Brain microvascular endothelial cell (primary cell): ENCODE measurements around the gene GMPS.
A peak's percentile ranks its signal among the peaks of the same experiment; 100 is the strongest.

Experiments
- DNase-seq: peaks from one replicate; pipeline ENCODE4 v3.0.0-alpha.2; 2020
- H3K27ac ChIP-seq: fragments of 250-450 bp; sonication (Bioruptor Pico); 2 replicates; pipeline ENCODE4 v1.5.1; 2020; ENCODE audit warnings: mild to moderate bottlenecking, moderate library complexity
- H3K27me3 ChIP-seq: fragments of 250-450 bp; sonication (Bioruptor Pico); replicated peaks from 2 replicates; pipeline ENCODE4 v1.5.1; 2020; ENCODE audit warnings: mild to moderate bottlenecking
- H3K36me3 ChIP-seq: fragments of 250-450 bp; sonication (Bioruptor Pico); replicated peaks from 2 replicates; pipeline ENCODE4 v1.5.1; 2020; ENCODE audit warnings: mild to moderate bottlenecking
- H3K4me3 ChIP-seq: 2 replicates; pipeline ENCODE4 v1.5.1; 2011; ENCODE audit warnings: low read depth, mild to moderate bottlenecking, control low read depth, low read length, moderate library complexity
- in situ Hi-C: cut with HindIII; loops from 2 replicates; pipeline ENCODE4 v1.10.0; 2017; ENCODE audit warnings: low sequenced_read_pairs, low pct_ligation_motif_present
- TF ChIP-seq, protein P1 (sequence below): IDR thresholded peaks from 2 replicates; pipeline ENCODE4 v1.5.1; 2011; ENCODE audit warnings: low read depth, mild to moderate bottlenecking, moderate library complexity, low read length, control low read depth, inconsistent platforms; ENCODE audit errors: missing control alignments

The GMPS gene

DNA sequence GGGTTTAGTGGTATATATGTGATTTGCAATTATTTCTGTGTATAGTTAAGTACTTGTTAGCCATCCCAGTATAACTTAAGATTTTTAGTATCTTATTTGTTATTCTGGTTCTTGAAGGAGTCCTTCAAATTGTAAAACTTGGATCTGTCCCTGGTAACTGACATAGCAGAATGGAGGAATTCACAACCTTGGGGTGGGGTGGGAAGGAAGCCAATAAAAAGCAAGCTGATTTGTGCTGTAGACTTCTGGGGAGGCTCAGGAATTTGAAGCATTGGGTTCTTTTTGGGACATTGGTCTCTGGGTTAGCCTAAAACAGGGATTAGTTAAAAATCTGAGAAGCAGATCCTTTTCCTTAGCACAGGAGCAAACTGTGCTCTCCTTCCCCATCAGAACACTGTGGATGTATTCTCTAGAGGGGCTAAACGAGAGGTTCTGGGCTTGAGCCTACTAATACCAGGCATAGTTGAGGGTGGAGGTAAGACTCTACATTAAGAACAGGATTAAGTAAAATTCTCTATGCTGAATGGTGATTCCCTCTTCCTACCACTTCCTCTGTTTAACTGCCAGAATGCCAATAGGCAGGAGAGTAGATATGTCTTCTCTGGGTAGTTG, 42.2 kb downstream of the GMPS start:
- H3K4me3 ChIP-seq, result no peak overlapping the region
- in situ Hi-C loops, result no loop called here
- peaks cover 36% of the 10 kb centered on the region for H3K36me3 ChIP-seq
- no peak for DNase-seq
- TF ChIP-seq, protein P1, sequence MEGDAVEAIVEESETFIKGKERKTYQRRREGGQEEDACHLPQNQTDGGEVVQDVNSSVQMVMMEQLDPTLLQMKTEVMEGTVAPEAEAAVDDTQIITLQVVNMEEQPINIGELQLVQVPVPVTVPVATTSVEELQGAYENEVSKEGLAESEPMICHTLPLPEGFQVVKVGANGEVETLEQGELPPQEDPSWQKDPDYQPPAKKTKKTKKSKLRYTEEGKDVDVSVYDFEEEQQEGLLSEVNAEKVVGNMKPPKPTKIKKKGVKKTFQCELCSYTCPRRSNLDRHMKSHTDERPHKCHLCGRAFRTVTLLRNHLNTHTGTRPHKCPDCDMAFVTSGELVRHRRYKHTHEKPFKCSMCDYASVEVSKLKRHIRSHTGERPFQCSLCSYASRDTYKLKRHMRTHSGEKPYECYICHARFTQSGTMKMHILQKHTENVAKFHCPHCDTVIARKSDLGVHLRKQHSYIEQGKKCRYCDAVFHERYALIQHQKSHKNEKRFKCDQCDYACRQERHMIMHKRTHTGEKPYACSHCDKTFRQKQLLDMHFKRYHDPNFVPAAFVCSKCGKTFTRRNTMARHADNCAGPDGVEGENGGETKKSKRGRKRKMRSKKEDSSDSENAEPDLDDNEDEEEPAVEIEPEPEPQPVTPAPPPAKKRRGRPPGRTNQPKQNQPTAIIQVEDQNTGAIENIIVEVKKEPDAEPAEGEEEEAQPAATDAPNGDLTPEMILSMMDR, result no peak
- H3K27me3 ChIP-seq, result no peaks in the 10 kb centered on the region
- H3K27ac ChIP-seq, result no peak overlapping the region

DNA sequence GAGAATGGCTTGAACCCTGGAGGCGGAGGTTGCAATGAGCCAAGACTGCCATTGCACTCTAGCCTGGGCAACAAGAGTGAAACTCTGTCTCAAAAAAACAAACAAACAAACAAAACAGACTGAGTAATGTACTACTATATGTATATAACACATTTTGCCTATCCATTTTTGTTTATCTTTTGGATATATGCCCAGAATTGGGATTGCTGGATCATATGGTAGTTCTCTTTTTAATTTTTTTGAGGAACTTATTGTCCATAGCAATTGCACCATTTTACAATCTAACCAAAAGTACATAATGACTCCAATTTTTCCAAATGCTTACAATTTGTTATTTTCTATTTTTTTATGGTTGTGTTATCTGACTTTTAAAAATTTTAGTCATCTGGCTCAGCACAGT, 47.3 kb downstream of the GMPS start:
- in situ Hi-C loops, result no loop called here

DNA sequence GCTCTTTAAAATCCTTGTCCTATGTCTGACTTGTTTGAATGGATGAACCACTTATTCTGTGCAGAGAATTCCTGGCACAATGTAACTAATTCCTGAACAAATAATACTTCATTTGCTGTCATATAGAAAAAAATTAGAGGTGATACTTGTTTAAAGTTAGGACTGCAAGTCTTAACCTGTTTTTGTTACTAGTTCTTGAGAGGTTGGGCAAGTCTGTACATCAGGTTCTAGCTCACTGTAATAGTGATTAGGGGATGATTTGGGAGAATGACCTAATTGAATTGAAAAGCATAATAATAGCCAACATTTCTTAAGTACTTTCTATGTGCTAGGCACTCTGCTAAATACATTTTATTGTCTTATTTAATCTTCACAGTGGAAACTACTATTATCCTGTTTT, 49.3 kb downstream of the GMPS start:
- peaks cover 25% of the 10 kb centered on the region for H3K36me3 ChIP-seq
- in situ Hi-C loops, result no loop called here
- no peak for DNase-seq
- TF ChIP-seq, protein P1, result no peak
- H3K27me3 ChIP-seq, result no peaks in the 10 kb centered on the region
- no peak overlapping the region for H3K27ac ChIP-seq
- no peak overlapping the region for H3K4me3 ChIP-seq

More for the DNA sequence above, 47.3 kb downstream of the GMPS start:
- TF ChIP-seq, protein P1, result no peak
- Histone ChIP-seq H3K4me3 (no peak overlapping the region), H3K36me3 (peaks cover 25% of the 10 kb centered on the region), H3K27ac (no peak overlapping the region), H3K27me3 (no peaks in the 10 kb centered on the region)
- no peak for DNase-seq

DNA sequence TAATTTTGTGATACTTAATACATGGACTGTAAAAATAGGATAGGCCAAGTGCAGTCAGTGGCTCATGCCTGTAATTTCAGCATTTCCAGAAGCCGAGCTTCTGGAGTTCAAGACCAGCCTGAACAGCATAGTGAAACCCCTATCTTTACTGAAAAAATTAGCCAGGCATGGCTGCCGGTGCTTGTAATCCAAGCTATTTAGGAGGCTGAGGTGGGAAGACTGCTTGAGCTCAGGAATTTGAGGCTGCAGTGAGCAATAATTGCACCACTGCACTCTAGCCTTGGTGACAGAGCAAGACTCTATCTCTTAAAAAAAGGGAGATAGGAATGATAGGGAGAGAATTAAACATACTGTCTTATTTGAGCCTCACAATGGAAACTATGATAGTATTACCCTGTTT, 51.0 kb downstream of the GMPS start:
- H3K27me3 ChIP-seq, result no peaks in the 10 kb centered on the region
- no peak for DNase-seq
- TF ChIP-seq, protein P1, result no peak
- in situ Hi-C loops, result no loop called here
- no peak overlapping the region for H3K4me3 ChIP-seq
- H3K36me3 ChIP-seq, result peaks cover 23% of the 10 kb centered on the region
- H3K27ac ChIP-seq, result no peak overlapping the region

DNA sequence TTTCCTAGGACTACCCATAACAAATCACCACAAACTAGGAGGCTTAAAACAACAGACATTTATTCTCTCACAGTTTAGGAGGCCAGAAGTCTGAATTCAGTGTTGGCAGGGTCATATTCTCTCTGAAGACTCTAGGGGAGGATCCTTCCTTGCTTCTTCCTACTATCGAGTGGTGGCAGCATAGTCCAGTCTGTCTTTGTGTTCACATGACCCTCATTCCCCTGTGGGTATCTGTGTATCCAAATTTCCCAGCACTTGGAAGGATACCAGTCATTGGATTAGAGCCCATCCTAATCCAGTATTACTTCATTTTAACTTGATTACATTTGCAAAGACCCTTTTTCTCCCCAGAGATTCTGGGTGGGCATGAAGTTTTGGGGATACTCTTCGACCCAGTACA, 63.8 kb downstream of the GMPS start:
- Histone ChIP-seq H3K27me3 (no peaks in the 10 kb centered on the region), H3K36me3 (peaks cover 22% of the 10 kb centered on the region), H3K4me3 (no peak overlapping the region), H3K27ac (no peak overlapping the region)
- in situ Hi-C loops, result no loop called here
- no peak for DNase-seq
- TF ChIP-seq, protein P1, result peak; percentile 14

DNA sequence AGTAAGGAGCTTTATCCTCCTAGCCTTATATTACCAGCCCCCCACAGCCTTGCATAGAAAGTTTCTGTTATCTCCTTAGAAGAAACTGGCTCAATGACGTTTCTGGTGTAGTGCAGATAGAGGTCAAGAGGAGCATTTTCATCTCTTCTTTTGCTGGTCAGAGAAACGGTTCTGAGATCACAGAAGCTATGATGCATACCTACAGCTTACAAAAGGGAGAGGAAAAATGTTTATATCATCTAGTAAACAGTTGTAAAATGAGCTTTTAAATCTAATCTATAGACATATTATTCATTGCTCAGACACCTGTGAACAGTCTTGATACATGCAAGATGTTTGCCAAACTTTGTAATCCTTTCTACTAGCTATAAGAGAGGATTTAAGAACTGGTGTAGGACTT, 68.0 kb downstream of the GMPS start:
- no peak overlapping the region for H3K27ac ChIP-seq
- H3K4me3 ChIP-seq, result no peak overlapping the region
- H3K27me3 ChIP-seq, result no peaks in the 10 kb centered on the region
- DNase-seq, result no peak
- TF ChIP-seq, protein P1, result no peak
- in situ Hi-C loops, result no loop called here
- H3K36me3 ChIP-seq, result peaks cover 20% of the 10 kb centered on the region
